IMR-90 (cell line): ENCODE data around the gene ENOX1. TPM values are rescaled to one million over a fixed set of nuclear protein-coding genes. Genes with fewer than 3 reads are reported as not detected.

Experiments used
- ATAC-seq: fragments of 200-7000 bp; cut with Tn5 transposase; 2 replicates; pipeline ENCODE4 v1.9.1; 2020; ENCODE audit warnings: low read depth, mild to moderate bottlenecking, moderate library complexity
- BruUV-seq: library from RNA; stranded (reverse); fragments of 400-500 nt; replicated peaks from 2 replicates; lab custom pipeline; 2021; lab: Mats Ljungman, UMichigan
- CTCF ChIA-PET: fragments of 300-600 bp; formaldehyde crosslinking; extraction: SDS; loops from one replicate; lab custom pipeline; 2021; ENCODE audit warnings: antibody characterized with exemption; lab: Yijun Ruan, JAX
- POLR2A ChIA-PET: fragments of 300-600 bp; sonication (Branson Sonifier 250); formaldehyde crosslinking; loops from one replicate; lab custom pipeline; 2022; ENCODE audit warnings: antibody characterized with exemption; ENCODE audit not compliant: unreplicated experiment; lab: Charles Lee
- DNase-seq: peaks from one replicate; pipeline ENCODE4 v3.0.0; 2013
- H2AFZ ChIP-seq: replicated peaks from 2 replicates; pipeline ENCODE3; 2013; ENCODE audit warnings: low read length, mild to moderate bottlenecking; ENCODE audit not compliant: poor library complexity
- H2AK5ac ChIP-seq: 2 replicates; pipeline ENCODE4 v1.6.1; 2013; ENCODE audit warnings: low read depth, low read length, inconsistent platforms
- H2AK9ac ChIP-seq: replicated peaks from 2 replicates; pipeline ENCODE3; 2013; ENCODE audit warnings: mild to moderate bottlenecking, low read depth, low read length, moderate library complexity; ENCODE audit not compliant: poor library complexity
- H2BK120ac ChIP-seq: 2 replicates; pipeline ENCODE4 v1.6.1; 2013; ENCODE audit warnings: low read depth, low read length, inconsistent platforms
- H2BK15ac ChIP-seq: 3 replicates; pipeline ENCODE4 v1.6.1; 2013; ENCODE audit warnings: low read depth, low read length, inconsistent platforms
- H2BK20ac ChIP-seq: 2 replicates; pipeline ENCODE4 v1.6.1; 2013; ENCODE audit warnings: low read depth, mild to moderate bottlenecking, inconsistent platforms, low read length, moderate library complexity
- H2BK5ac ChIP-seq: 2 replicates; pipeline ENCODE4 v1.6.1; 2013; ENCODE audit warnings: mild to moderate bottlenecking, low read depth, low read length, inconsistent platforms; ENCODE audit not compliant: poor library complexity, severe bottlenecking
- H3K14ac ChIP-seq: replicated peaks from 2 replicates; pipeline ENCODE4 v1.6.1; 2013; ENCODE audit warnings: low read depth, low read length, inconsistent platforms
- H3K18ac ChIP-seq: 2 replicates; pipeline ENCODE4 v1.6.1; 2013; ENCODE audit warnings: low read depth, low read length, control low read depth
- H3K23ac ChIP-seq: 2 replicates; pipeline ENCODE4 v1.6.1; 2013; ENCODE audit warnings: low read depth, low read length, inconsistent platforms
- H3K27ac ChIP-seq: 2 replicates; pipeline ENCODE4 v1.5.1; 2013; ENCODE audit warnings: mild to moderate bottlenecking, control low read depth, low read length; ENCODE audit not compliant: insufficient read depth
- H3K27me3 ChIP-seq: 2 replicates; pipeline ENCODE4 v1.6.1; 2013; ENCODE audit warnings: low read length; ENCODE audit not compliant: control insufficient read depth, insufficient read depth
- H3K36me3 ChIP-seq: 2 replicates; pipeline ENCODE4 v1.6.1; 2013; ENCODE audit warnings: low read length, mixed read lengths; ENCODE audit not compliant: control insufficient read depth, insufficient read depth
- H3K4ac ChIP-seq: 2 replicates; pipeline ENCODE4 v1.6.1; 2013; ENCODE audit warnings: low read depth, low read length, inconsistent platforms
- H3K4me1 ChIP-seq: 2 replicates; pipeline ENCODE4 v1.6.1; 2013; ENCODE audit warnings: low read length, mixed read lengths; ENCODE audit not compliant: control insufficient read depth, insufficient read depth
- H3K4me2 ChIP-seq: 2 replicates; pipeline ENCODE4 v1.6.1; 2013; ENCODE audit warnings: low read depth, mild to moderate bottlenecking, control low read depth, low read length, moderate library complexity
- H3K4me3 ChIP-seq: 2 replicates; pipeline ENCODE4 v1.5.1; 2013; ENCODE audit warnings: low read depth, mild to moderate bottlenecking, control low read depth, low read length, moderate library complexity; ENCODE audit not compliant: insufficient read depth
- H3K56ac ChIP-seq: 2 replicates; pipeline ENCODE4 v1.6.1; 2013; ENCODE audit warnings: low read length, inconsistent platforms; ENCODE audit not compliant: insufficient read depth; ENCODE audit errors: extremely low read depth
- H3K79me1 ChIP-seq, 2 experiments: 2 replicates each; pipeline ENCODE4 v1.6.1; 2013; ENCODE audit warnings: low read length in 2 of 2, inconsistent platforms in 1 of 2, low read depth in 1 of 2
- H3K9ac ChIP-seq: 2 replicates; pipeline ENCODE4 v1.6.1; 2013; ENCODE audit warnings: low read depth, low read length, control low read depth
- H3K9me1 ChIP-seq: 2 replicates; pipeline ENCODE4 v1.6.1; 2013; ENCODE audit warnings: low read length, inconsistent platforms; ENCODE audit not compliant: insufficient read depth
- H3K9me3 ChIP-seq: 2 replicates; pipeline ENCODE4 v1.6.1; 2013; ENCODE audit warnings: low read length; ENCODE audit not compliant: control insufficient read depth, insufficient read depth
- H4K20me1 ChIP-seq: 2 replicates; pipeline ENCODE4 v1.6.1; 2013; ENCODE audit warnings: low read length, inconsistent platforms; ENCODE audit not compliant: insufficient read depth
- H4K5ac ChIP-seq: 2 replicates; pipeline ENCODE4 v1.6.1; 2013; ENCODE audit warnings: mild to moderate bottlenecking, low read depth, low read length, control low read depth
- H4K8ac ChIP-seq, 2 experiments: 2 replicates each; pipeline ENCODE4 v1.6.1; 2013; ENCODE audit warnings: low read depth in 2 of 2, low read length in 2 of 2, control low read depth in 1 of 2, inconsistent platforms in 1 of 2
- H4K91ac ChIP-seq: 2 replicates; pipeline ENCODE4 v1.6.1; 2013; ENCODE audit warnings: low read depth, low read length, inconsistent platforms; ENCODE audit not compliant: insufficient read depth
- BHLHE40 ChIP-seq: fragments of 150-350 bp; IDR thresholded peaks from 2 replicates; pipeline ENCODE4 v1.6.1; 2016; ENCODE audit warnings: mild to moderate bottlenecking, low read depth, low read length
- CEBPB ChIP-seq: IDR thresholded peaks from 2 replicates; pipeline ENCODE4 v1.6.1; 2012; ENCODE audit warnings: low read depth, low read length, improper control_type of control experiment
- CHD1 ChIP-seq: IDR thresholded peaks from 2 replicates; pipeline ENCODE4 v1.6.1; 2012; ENCODE audit warnings: low read depth, low read length, improper control_type of control experiment
- CTCF ChIP-seq: conservative IDR thresholded peaks from 2 replicates; pipeline ENCODE4 v1.5.1; 2012; ENCODE audit warnings: mild to moderate bottlenecking, low read depth, low read length, improper control_type of control experiment
- ELK1 ChIP-seq: fragments of 150-350 bp; IDR thresholded peaks from 2 replicates; pipeline ENCODE4 v1.6.1; 2016; ENCODE audit warnings: low read depth, mild to moderate bottlenecking, low read length, moderate library complexity, borderline replicate concordance
- FOS ChIP-seq: fragments of 150-350 bp; IDR thresholded peaks from 2 replicates; pipeline ENCODE4 v1.6.1; 2016; ENCODE audit warnings: low read depth, low read length
- MAFK ChIP-seq: IDR thresholded peaks from 2 replicates; pipeline ENCODE4 v1.6.1; 2012; ENCODE audit warnings: low read depth, low read length, improper control_type of control experiment
- MAZ ChIP-seq: IDR thresholded peaks from 2 replicates; pipeline ENCODE4 v1.6.1; 2012; ENCODE audit warnings: low read depth, mild to moderate bottlenecking, low read length, improper control_type of control experiment, moderate library complexity, borderline replicate concordance
- MXI1 ChIP-seq: IDR thresholded peaks from 2 replicates; pipeline ENCODE4 v1.6.1; 2012; ENCODE audit warnings: low read depth, mild to moderate bottlenecking, low read length, moderate library complexity, borderline replicate concordance
- NFE2L2 ChIP-seq: fragments of 150-350 bp; IDR thresholded peaks from 2 replicates; pipeline ENCODE4 v1.6.1; 2016; ENCODE audit warnings: low read depth, mild to moderate bottlenecking, low read length
- POLR2A ChIP-seq: IDR thresholded peaks from 2 replicates; pipeline ENCODE4 v1.6.1; 2012; ENCODE audit warnings: mild to moderate bottlenecking, low read depth, low read length
- RAD21 ChIP-seq: IDR thresholded peaks from 2 replicates; pipeline ENCODE4 v1.6.1; 2012; ENCODE audit warnings: low read length, improper control_type of control experiment
- RCOR1 ChIP-seq: IDR thresholded peaks from 2 replicates; pipeline ENCODE4 v1.6.1; 2012; ENCODE audit warnings: mild to moderate bottlenecking, low read length, improper control_type of control experiment; ENCODE audit not compliant: insufficient replicate concordance
- RFX5 ChIP-seq: IDR thresholded peaks from 2 replicates; pipeline ENCODE4 v1.8.0; 2012; ENCODE audit warnings: low read depth, mild to moderate bottlenecking, low read length, moderate library complexity
- SMC3 ChIP-seq: fragments of 150-350 bp; IDR thresholded peaks from 2 replicates; pipeline ENCODE4 v1.6.1; 2016; ENCODE audit warnings: low read depth, mild to moderate bottlenecking, antibody characterized with exemption, low read length, moderate library complexity
- USF2 ChIP-seq: fragments of 150-350 bp; IDR thresholded peaks from 2 replicates; pipeline ENCODE4 v1.6.1; 2017; ENCODE audit warnings: mild to moderate bottlenecking, antibody characterized with exemption, low read length, low read depth
- dilution Hi-C: fragments of 300-500 bp; cut with HindIII; formaldehyde crosslinking; loops from one replicate; pipeline ENCODE4 v1.14.3; 2018; ENCODE audit warnings: low sequenced_read_pairs; ENCODE audit not compliant: unreplicated experiment
- in situ Hi-C: fragments of 300-500 bp; cut with MboI; formaldehyde crosslinking; loops from 3 replicates; pipeline ENCODE4 v1.14.3; 2019; ENCODE audit warnings: low sequenced_read_pairs, inconsistent platforms, mixed read lengths
- intact Hi-C: fragments of 100-400 bp; cut with micrococcal nuclease; formaldehyde crosslinking; loops from 2 replicates; pipeline ENCODE4 v1.10.0; 2022
- polyA plus RNA-seq, 3 experiments: library from polyadenylated mRNA; depleted of rRNA; stranded (reverse); fragments of >200 nt; gene quantifications; 2 replicates each; pipeline ENCODE4 v1.2.3, GENCODE V29; 2012; ENCODE audit warnings: low replicate concordance in 1 of 3
- total RNA-seq: library from RNA; depleted of rRNA; stranded (reverse); fragments of >200 nt; gene quantifications from 2 replicates; pipeline ENCODE4 v1.2.3, GENCODE V29; 2012

Gene ENOX1
- total and polyA plus RNA-seq, 2 of the 4 experiments (the other 2 are of a cell fraction): 0.99 to 1.3 TPM

GRCh38 chr13:43518833-43519232, 267.9 kb downstream of the ENOX1 start:
- no peak overlapping the region for H3K9ac ChIP-seq
- no peak overlapping the region for H2BK5ac ChIP-seq
- no peak overlapping the region for H2BK20ac ChIP-seq
- no peaks in the 10 kb centered on the region for H4K20me1 ChIP-seq
- no peak overlapping the region for H3K14ac ChIP-seq
- H2AK9ac ChIP-seq: no peak overlapping the region
- ChIA-PET POLR2A (no interaction called here), CTCF (no interaction called here)
- no peak overlapping the region for H2AK5ac ChIP-seq
- intact Hi-C loops (no loop called here), dilution Hi-C loops (no loop called here), in situ Hi-C loops (no loop called here)
- H2BK15ac ChIP-seq: no peak overlapping the region
- H3K79me1 ChIP-seq: no peaks in the 10 kb centered on the region
- no TSS peak for BruUV-seq
- no peak for DNase-seq
- H3K4me1 ChIP-seq: peaks cover 4% of the 10 kb centered on the region; the same call in 1 of the 2 replicates
- H4K8ac ChIP-seq: no peak overlapping the region
- no peaks in the 10 kb centered on the region for H3K27me3 ChIP-seq
- TF ChIP-seq ELK1 (no peak), MXI1 (no peak), RAD21 (no peak), CEBPB (no peak), NFE2L2 (no peak), FOS (no peak), MAFK (no peak), MAZ (no peak), POLR2A (no peak), SMC3 (no peak), CTCF (no peak), BHLHE40 (no peak), RCOR1 (no peak), CHD1 (no peak), RFX5 (no peak), USF2 (no peak)
- no peak for ATAC-seq
- no peak overlapping the region for H3K56ac ChIP-seq
- no peak overlapping the region for H2BK120ac ChIP-seq
- peaks cover 7% of the 10 kb centered on the region for H3K9me1 ChIP-seq
- no peak overlapping the region for H3K18ac ChIP-seq
- H3K4me2 ChIP-seq: no peak overlapping the region
- no peak overlapping the region for H4K91ac ChIP-seq
- no peak overlapping the region for H3K4me3 ChIP-seq
- no peak overlapping the region for H2AFZ ChIP-seq
- no peak overlapping the region for H4K5ac ChIP-seq
- H3K23ac ChIP-seq: no peak overlapping the region
- H3K4ac ChIP-seq: no peak overlapping the region
- no peaks in the 10 kb centered on the region for H3K36me3 ChIP-seq
- H3K27ac ChIP-seq: no peak overlapping the region
- H3K9me3 ChIP-seq: no peaks in the 10 kb centered on the region
